HepG2 (cell line): ENCODE measurements around the gene ZNF443. TPM values are rescaled to one million over a fixed set of nuclear protein-coding genes. Genes with fewer than 3 reads are reported as not detected.

Experiments
- ATF7-NPFF ChIP-seq: sonication (generic); formaldehyde crosslinking; IDR thresholded peaks from 2 replicates; pipeline ENCODE4 v1.8.1; 2023; ENCODE audit warnings: mild to moderate bottlenecking, low read depth, missing genetic modification reagents, moderate library complexity
- CEBPG ChIP-seq: IDR thresholded peaks from 2 replicates; pipeline ENCODE4 v1.6.1; 2016
- KDM2A ChIP-seq: sonication (generic); formaldehyde crosslinking; IDR thresholded peaks from 2 replicates; pipeline ENCODE4 v1.4.0; 2020; ENCODE audit warnings: low read depth, missing genetic modification reagents, borderline replicate concordance
- PCBP2 ChIP-seq: fragments of 200-400 bp; formaldehyde crosslinking; optimal IDR thresholded peaks from 2 replicates; pipeline ENCODE3; 2018; ENCODE audit warnings: low read length, low read depth; ENCODE audit not compliant: poor library complexity, severe bottlenecking
- PHF21A ChIP-seq: sonication (generic); formaldehyde crosslinking; IDR thresholded peaks from 2 replicates; pipeline ENCODE4 v1.5.0; 2020; ENCODE audit warnings: mild to moderate bottlenecking, missing genetic modification reagents
- RAD21 ChIP-seq: fragments of 450-650 bp; formaldehyde crosslinking; IDR thresholded peaks from 2 replicates; pipeline ENCODE4 v1.5.0; 2020; ENCODE audit warnings: mild to moderate bottlenecking
- TP53 ChIP-seq: sonication (generic); formaldehyde crosslinking; conservative IDR thresholded peaks from 2 replicates; pipeline ENCODE4 v1.4.0; 2020; ENCODE audit warnings: missing genetic modification reagents
- polyA plus RNA-seq, 8 experiments: library from polyadenylated mRNA; depleted of rRNA in 3 of 8; stranded (reverse) in 7 of 8; unstranded in 1 of 8; fragments of >200 nt; fragmentation: Illumina TruSeq in 4 of 8; extraction: Trizol in 4 of 8; gene quantifications; 2 replicates each; pipeline versions ENCODE4 v1.2.1 to v1.2.3, GENCODE V29; 2011 to 2016; ENCODE audit warnings: low read depth in 4 of 8, missing spikeins in 1 of 8, mixed read lengths in 1 of 8; ENCODE audit not compliant: insufficient read depth in 1 of 8
- total RNA-seq, 5 experiments: library from RNA; depleted of rRNA; stranded (reverse); fragments of >200 nt; fragmentation: Illumina TruSeq; extraction: Trizol; gene quantifications; 2 replicates each; pipeline ENCODE4 v1.2.3, GENCODE V29; 2016; ENCODE audit warnings: low read depth in 1 of 5
- TF ChIP-seq, protein P1 (sequence below), 2 experiments: fragments of 450-650 bp in 1 of 2; sonication (generic) in 1 of 2; formaldehyde crosslinking in 1 of 2; IDR thresholded peaks; 2 replicates each; pipeline versions ENCODE4 v1.6.1 to v1.8.0; 2016 to 2022; ENCODE audit warnings: antibody characterized with exemption in 1 of 2, mild to moderate bottlenecking in 1 of 2, missing genetic modification reagents in 1 of 2
- TF ChIP-seq, protein P2 (sequence below): sonication (generic); formaldehyde crosslinking; IDR thresholded peaks from 2 replicates; pipeline ENCODE4 v1.4.0; 2020; ENCODE audit warnings: missing genetic modification reagents, mild to moderate bottlenecking, borderline replicate concordance
- TF ChIP-seq, protein P3 (sequence below): sonication (generic); formaldehyde crosslinking; IDR thresholded peaks from 2 replicates; pipeline ENCODE4 v1.4.0; 2020; ENCODE audit warnings: missing genetic modification reagents
- TF ChIP-seq, protein P4 (sequence below): sonication (generic); formaldehyde crosslinking; IDR thresholded peaks from 2 replicates; pipeline ENCODE4 v1.8.0; 2022; ENCODE audit warnings: mild to moderate bottlenecking, missing genetic modification reagents
- TF ChIP-seq, protein P5 (sequence below): sonication (generic); formaldehyde crosslinking; IDR thresholded peaks from 2 replicates; pipeline ENCODE4 v1.4.0; 2020; ENCODE audit warnings: missing genetic modification reagents
- TF ChIP-seq, protein P6 (sequence below): sonication (generic); formaldehyde crosslinking; IDR thresholded peaks from 2 replicates; pipeline ENCODE4 v1.5.0; 2020; ENCODE audit warnings: mild to moderate bottlenecking, low read depth, missing genetic modification reagents, borderline replicate concordance

The ZNF443 gene
- total and polyA plus RNA-seq, 2 of the 13 experiments (the other 11 are each of a cell fraction or from before 2014, with no cell fraction given): 3.6 to 19.0 TPM

DNA sequence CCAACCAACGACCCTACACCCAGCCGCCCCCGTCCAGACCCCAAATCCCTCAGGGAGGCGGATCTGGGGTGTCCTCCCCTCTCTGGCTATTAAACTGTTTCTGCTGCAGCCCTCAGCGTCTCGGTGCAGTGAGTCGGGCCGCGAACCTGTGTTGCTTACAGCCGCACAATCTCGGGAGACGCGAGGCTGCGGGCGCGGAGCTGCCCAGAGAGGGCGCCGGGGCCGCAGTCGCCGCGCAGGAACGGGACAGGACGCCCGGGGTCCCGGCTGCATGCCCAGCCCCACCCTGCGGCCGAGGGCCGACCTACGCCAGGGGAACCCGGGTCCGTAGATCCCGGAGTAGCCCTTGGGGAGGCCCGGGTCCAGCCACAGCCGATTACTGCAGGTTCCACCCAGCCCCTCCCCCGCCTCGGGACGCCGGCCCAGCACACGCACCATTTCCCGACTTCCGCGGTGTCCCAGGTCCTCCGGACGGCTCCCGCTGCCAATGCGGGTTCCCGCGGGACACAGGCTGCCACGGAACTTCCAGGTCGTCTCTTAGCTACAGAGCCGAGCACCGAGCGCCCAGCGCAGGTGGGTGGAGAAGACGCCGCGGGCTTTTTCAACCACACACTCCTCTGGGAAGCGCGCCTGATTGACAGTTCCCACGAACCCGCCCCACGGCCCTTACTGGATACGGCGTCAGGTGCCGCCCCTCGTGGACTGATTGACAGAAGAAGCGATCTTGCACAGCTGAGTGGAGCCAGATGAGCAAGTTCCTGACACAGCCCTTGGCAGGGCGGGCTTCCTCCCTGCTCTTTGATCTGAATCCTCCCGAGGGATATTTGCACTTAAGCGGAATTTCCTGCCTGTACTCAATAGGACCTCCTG is 40.0 kb downstream of the ZNF443 start, which contains the start of gene ZNF799 (continued):
- TF ChIP-seq, protein P1, sequence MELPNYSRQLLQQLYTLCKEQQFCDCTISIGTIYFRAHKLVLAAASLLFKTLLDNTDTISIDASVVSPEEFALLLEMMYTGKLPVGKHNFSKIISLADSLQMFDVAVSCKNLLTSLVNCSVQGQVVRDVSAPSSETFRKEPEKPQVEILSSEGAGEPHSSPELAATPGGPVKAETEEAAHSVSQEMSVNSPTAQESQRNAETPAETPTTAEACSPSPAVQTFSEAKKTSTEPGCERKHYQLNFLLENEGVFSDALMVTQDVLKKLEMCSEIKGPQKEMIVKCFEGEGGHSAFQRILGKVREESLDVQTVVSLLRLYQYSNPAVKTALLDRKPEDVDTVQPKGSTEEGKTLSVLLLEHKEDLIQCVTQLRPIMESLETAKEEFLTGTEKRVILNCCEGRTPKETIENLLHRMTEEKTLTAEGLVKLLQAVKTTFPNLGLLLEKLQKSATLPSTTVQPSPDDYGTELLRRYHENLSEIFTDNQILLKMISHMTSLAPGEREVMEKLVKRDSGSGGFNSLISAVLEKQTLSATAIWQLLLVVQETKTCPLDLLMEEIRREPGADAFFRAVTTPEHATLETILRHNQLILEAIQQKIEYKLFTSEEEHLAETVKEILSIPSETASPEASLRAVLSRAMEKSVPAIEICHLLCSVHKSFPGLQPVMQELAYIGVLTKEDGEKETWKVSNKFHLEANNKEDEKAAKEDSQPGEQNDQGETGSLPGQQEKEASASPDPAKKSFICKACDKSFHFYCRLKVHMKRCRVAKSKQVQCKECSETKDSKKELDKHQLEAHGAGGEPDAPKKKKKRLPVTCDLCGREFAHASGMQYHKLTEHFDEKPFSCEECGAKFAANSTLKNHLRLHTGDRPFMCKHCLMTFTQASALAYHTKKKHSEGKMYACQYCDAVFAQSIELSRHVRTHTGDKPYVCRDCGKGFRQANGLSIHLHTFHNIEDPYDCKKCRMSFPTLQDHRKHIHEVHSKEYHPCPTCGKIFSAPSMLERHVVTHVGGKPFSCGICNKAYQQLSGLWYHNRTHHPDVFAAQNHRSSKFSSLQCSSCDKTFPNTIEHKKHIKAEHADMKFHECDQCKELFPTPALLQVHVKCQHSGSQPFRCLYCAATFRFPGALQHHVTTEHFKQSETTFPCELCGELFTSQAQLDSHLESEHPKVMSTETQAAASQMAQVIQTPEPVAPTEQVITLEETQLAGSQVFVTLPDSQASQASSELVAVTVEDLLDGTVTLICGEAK (IDR thresholded peaks at IDR 0.05): no peak
- TF ChIP-seq, protein P1 (CRISPR knock-in tag; IDR thresholded peaks at IDR 0.05): peak; percentile 2; the same call in 1 of the 2 replicates
- TF ChIP-seq, protein P2, sequence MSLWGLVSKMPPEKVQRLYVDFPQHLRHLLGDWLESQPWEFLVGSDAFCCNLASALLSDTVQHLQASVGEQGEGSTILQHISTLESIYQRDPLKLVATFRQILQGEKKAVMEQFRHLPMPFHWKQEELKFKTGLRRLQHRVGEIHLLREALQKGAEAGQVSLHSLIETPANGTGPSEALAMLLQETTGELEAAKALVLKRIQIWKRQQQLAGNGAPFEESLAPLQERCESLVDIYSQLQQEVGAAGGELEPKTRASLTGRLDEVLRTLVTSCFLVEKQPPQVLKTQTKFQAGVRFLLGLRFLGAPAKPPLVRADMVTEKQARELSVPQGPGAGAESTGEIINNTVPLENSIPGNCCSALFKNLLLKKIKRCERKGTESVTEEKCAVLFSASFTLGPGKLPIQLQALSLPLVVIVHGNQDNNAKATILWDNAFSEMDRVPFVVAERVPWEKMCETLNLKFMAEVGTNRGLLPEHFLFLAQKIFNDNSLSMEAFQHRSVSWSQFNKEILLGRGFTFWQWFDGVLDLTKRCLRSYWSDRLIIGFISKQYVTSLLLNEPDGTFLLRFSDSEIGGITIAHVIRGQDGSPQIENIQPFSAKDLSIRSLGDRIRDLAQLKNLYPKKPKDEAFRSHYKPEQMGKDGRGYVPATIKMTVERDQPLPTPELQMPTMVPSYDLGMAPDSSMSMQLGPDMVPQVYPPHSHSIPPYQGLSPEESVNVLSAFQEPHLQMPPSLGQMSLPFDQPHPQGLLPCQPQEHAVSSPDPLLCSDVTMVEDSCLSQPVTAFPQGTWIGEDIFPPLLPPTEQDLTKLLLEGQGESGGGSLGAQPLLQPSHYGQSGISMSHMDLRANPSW (CRISPR knock-in tag): no peak
- no peak; the same call in 1 of the 2 replicates for TF ChIP-seq ATF7-NPFF
- no peak for TF ChIP-seq PCBP2
- TF ChIP-seq, protein P3, sequence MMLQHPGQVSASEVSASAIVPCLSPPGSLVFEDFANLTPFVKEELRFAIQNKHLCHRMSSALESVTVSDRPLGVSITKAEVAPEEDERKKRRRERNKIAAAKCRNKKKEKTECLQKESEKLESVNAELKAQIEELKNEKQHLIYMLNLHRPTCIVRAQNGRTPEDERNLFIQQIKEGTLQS: no peak
- TF ChIP-seq, protein P4, sequence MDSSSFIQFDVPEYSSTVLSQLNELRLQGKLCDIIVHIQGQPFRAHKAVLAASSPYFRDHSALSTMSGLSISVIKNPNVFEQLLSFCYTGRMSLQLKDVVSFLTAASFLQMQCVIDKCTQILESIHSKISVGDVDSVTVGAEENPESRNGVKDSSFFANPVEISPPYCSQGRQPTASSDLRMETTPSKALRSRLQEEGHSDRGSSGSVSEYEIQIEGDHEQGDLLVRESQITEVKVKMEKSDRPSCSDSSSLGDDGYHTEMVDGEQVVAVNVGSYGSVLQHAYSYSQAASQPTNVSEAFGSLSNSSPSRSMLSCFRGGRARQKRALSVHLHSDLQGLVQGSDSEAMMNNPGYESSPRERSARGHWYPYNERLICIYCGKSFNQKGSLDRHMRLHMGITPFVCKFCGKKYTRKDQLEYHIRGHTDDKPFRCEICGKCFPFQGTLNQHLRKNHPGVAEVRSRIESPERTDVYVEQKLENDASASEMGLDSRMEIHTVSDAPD (CRISPR knock-in tag): no peak
- TF ChIP-seq RAD21 (CRISPR knock-in tag): peak; percentile 27; the same call in 1 of the 2 replicates
- peak; percentile 84 for TF ChIP-seq PHF21A
- no peak for TF ChIP-seq TP53
- no peak; the same call in 1 of the 2 replicates for TF ChIP-seq KDM2A (CRISPR knock-in tag)
- TF ChIP-seq CEBPG (CRISPR knock-in tag): peak; percentile 28; the same call in 1 of the 2 replicates
- TF ChIP-seq, protein P5, sequence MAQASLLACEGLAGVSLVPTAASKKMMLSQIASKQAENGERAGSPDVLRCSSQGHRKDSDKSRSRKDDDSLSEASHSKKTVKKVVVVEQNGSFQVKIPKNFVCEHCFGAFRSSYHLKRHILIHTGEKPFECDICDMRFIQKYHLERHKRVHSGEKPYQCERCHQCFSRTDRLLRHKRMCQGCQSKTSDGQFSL (CRISPR knock-in tag): no peak
- TF ChIP-seq, protein P6, sequence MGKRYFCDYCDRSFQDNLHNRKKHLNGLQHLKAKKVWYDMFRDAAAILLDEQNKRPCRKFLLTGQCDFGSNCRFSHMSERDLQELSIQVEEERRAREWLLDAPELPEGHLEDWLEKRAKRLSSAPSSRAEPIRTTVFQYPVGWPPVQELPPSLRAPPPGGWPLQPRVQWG: no peak
